Fibroblast of villous mesenchyme (primary cell): Measurements from ENCODE around the gene SNRPN. TPM values are rescaled to one million over a fixed set of nuclear protein-coding genes. Genes with fewer than 3 reads are reported as not detected.

ENCODE experiments used
- small RNA-seq: library from RNA; depleted of rRNA; stranded (forward); fragments of <200 nt; gene quantifications from one replicate; pipeline ENCODE3, GENCODE V24; 2012
- total RNA-seq: library from RNA; depleted of rRNA; stranded (reverse); fragments of >200 nt; gene quantifications from 2 replicates; pipeline ENCODE4 v1.2.3, GENCODE V29; 2012

Gene SNRPN
- total RNA-seq, 1 donor: 109 TPM

Small RNAs within 50 kb of the gene (small RNA-seq; reads per million reads assigned to genes)
- gene AC090602.1: not detected
- gene AC124312.4: not detected
- not detected for gene AC124312.5

Other genes starting within 250 kb of the SNRPN start
- gene SNURF, start within 50 bp of the SNRPN start, total RNA-seq: 11.3 and 12.1 TPM in 2 replicates